Muscle layer of duodenum (tissue), 2 donors: Measurements from ENCODE around the gene FKTN.

ENCODE experiments used
- H3K27ac ChIP-seq: one replicate; pipeline ENCODE4 v1.7.0; 2013; ENCODE audit warnings: mild to moderate bottlenecking, low read length
- H3K27me3 ChIP-seq: one replicate; pipeline ENCODE4 v1.7.0; 2013; ENCODE audit warnings: low read depth, mild to moderate bottlenecking, control low read depth, low read length
- H3K36me3 ChIP-seq, 2 donors: one replicate each; pipeline ENCODE4 v1.7.0; 2013; ENCODE audit warnings: low read length in 2 of 2, control low read depth in 1 of 2, mild to moderate bottlenecking in 1 of 2; ENCODE audit not compliant: insufficient read depth in 2 of 2, control insufficient read depth in 1 of 2
- H3K4me1 ChIP-seq, 2 donors: one replicate each; pipeline ENCODE4 v1.7.0; 2013; ENCODE audit warnings: low read length in 2 of 2, mild to moderate bottlenecking in 2 of 2, control low read depth in 1 of 2, moderate library complexity in 1 of 2; ENCODE audit not compliant: insufficient read depth in 2 of 2, control insufficient read depth in 1 of 2
- H3K4me3 ChIP-seq, 2 donors: one replicate each; pipeline ENCODE4 v1.7.0; 2013; ENCODE audit warnings: low read length in 2 of 2, low read depth in 1 of 2, mild to moderate bottlenecking in 1 of 2
- H3K9me3 ChIP-seq, 2 donors: one replicate each; pipeline ENCODE4 v1.7.0; 2013; ENCODE audit warnings: low read length in 2 of 2, control low read depth in 1 of 2, mild to moderate bottlenecking in 1 of 2; ENCODE audit not compliant: control insufficient read depth in 1 of 2
- donor health status: healthy.

Gene FKTN

GRCh38 chr9:105662184-105663104 lies 104.5 kb downstream of the FKTN start, which contains the start of gene TAL2:
Gene TAL2 (plus strand): TSS chr9:105662457. CDS start chr9:105662497, 40 bp downstream.
- H3K4me3 ChIP-seq = no peak within 1 kb of the TSS
- no peaks in the 10 kb centered on the region for H3K9me3 ChIP-seq
- H3K4me1 ChIP-seq = no peaks in the 10 kb centered on the region
- H3K27me3 ChIP-seq = no peaks in the 10 kb centered on the region
- no peak within 1 kb of the TSS for H3K27ac ChIP-seq
- no peaks in the 10 kb centered on the region for H3K36me3 ChIP-seq

GRCh38 chr9:105663914-105664313 lies 106.0 kb downstream of the FKTN start:
- no peaks in the 10 kb centered on the region for H3K27me3 ChIP-seq
- H3K4me3 ChIP-seq = no peak overlapping the region
- H3K27ac ChIP-seq = no peak overlapping the region

GRCh38 chr9:105667867-105668266 lies 109.9 kb downstream of the FKTN start:
- Histone ChIP-seq H3K36me3 (no peaks in the 10 kb centered on the region), H3K27ac (no peak overlapping the region), H3K4me1 (no peaks in the 10 kb centered on the region), H3K9me3 (no peaks in the 10 kb centered on the region), H3K4me3 (no peak overlapping the region), H3K27me3 (no peaks in the 10 kb centered on the region)

More at GRCh38 chr9:105663914-105664313, 106.0 kb downstream of the FKTN start:
- no peaks in the 10 kb centered on the region for H3K9me3 ChIP-seq
- no peaks in the 10 kb centered on the region for H3K4me1 ChIP-seq
- no peaks in the 10 kb centered on the region for H3K36me3 ChIP-seq

- no peak overlapping the region for H3K4me3 ChIP-seq
- H3K36me3 ChIP-seq = no peaks in the 10 kb centered on the region
- no peak overlapping the region for H3K27ac ChIP-seq
- no peaks in the 10 kb centered on the region for H3K27me3 ChIP-seq
- H3K4me1 ChIP-seq = no peaks in the 10 kb centered on the region
- no peaks in the 10 kb centered on the region for H3K9me3 ChIP-seq
Observed at GRCh38 chr9:105670315-105670714, 112.4 kb downstream of the FKTN start.

GRCh38 chr9:105670775-105671174 lies 112.8 kb downstream of the FKTN start:
- H3K4me3 ChIP-seq = no peak overlapping the region

GRCh38 chr9:105672711-105673234 lies 114.8 kb downstream of the FKTN start:
- Histone ChIP-seq H3K4me3 (no peak overlapping the region), H3K4me1 (no peaks in the 10 kb centered on the region), H3K27me3 (no peaks in the 10 kb centered on the region), H3K27ac (no peak overlapping the region), H3K9me3 (no peaks in the 10 kb centered on the region), H3K36me3 (no peaks in the 10 kb centered on the region)

More at GRCh38 chr9:105670775-105671174, 112.8 kb downstream of the FKTN start:
- H3K4me1 ChIP-seq = no peaks in the 10 kb centered on the region
- no peaks in the 10 kb centered on the region for H3K27me3 ChIP-seq
- no peak overlapping the region for H3K27ac ChIP-seq
- no peaks in the 10 kb centered on the region for H3K9me3 ChIP-seq
- H3K36me3 ChIP-seq = no peaks in the 10 kb centered on the region

GRCh38 chr9:105673850-105674387 lies 116.0 kb downstream of the FKTN start:
- no peak overlapping the region for H3K4me3 ChIP-seq
- H3K36me3 ChIP-seq = no peaks in the 10 kb centered on the region
- H3K27ac ChIP-seq = no peak overlapping the region
- no peaks in the 10 kb centered on the region for H3K9me3 ChIP-seq
- no peaks in the 10 kb centered on the region for H3K4me1 ChIP-seq
- no peaks in the 10 kb centered on the region for H3K27me3 ChIP-seq

- Histone ChIP-seq H3K4me3 (no peak overlapping the region), H3K36me3 (no peaks in the 10 kb centered on the region), H3K4me1 (no peaks in the 10 kb centered on the region), H3K9me3 (no peaks in the 10 kb centered on the region), H3K27me3 (no peaks in the 10 kb centered on the region), H3K27ac (no peak overlapping the region)
Observed at GRCh38 chr9:105676351-105676923, 118.5 kb downstream of the FKTN start.

- Histone ChIP-seq H3K9me3 (no peaks in the 10 kb centered on the region), H3K4me1 (no peaks in the 10 kb centered on the region), H3K27ac (no peak overlapping the region), H3K27me3 (no peaks in the 10 kb centered on the region), H3K36me3 (no peaks in the 10 kb centered on the region), H3K4me3 (no peak overlapping the region)
Observed at GRCh38 chr9:105678163-105678562, 120.2 kb downstream of the FKTN start.

GRCh38 chr9:105678781-105679180 lies 120.8 kb downstream of the FKTN start:
- H3K36me3 ChIP-seq = no peaks in the 10 kb centered on the region
- H3K27me3 ChIP-seq = no peaks in the 10 kb centered on the region
- H3K9me3 ChIP-seq = no peaks in the 10 kb centered on the region
- H3K4me3 ChIP-seq = no peak overlapping the region
- no peaks in the 10 kb centered on the region for H3K4me1 ChIP-seq
- no peak overlapping the region for H3K27ac ChIP-seq

GRCh38 chr9:105679257-105680022 lies 121.5 kb downstream of the FKTN start:
- Histone ChIP-seq H3K27ac (no peak overlapping the region), H3K27me3 (no peaks in the 10 kb centered on the region), H3K36me3 (no peaks in the 10 kb centered on the region)

More at GRCh38 chr9:105679257-105680022, 121.5 kb downstream of the FKTN start:
- no peaks in the 10 kb centered on the region for H3K9me3 ChIP-seq
- H3K4me1 ChIP-seq = no peaks in the 10 kb centered on the region
- no peak overlapping the region for H3K4me3 ChIP-seq
